Dermis microvascular lymphatic vessel endothelial cell (primary cell): ENCODE results near the gene AHCYL2. TPM values are rescaled to one million over a fixed set of nuclear protein-coding genes. Genes with fewer than 3 reads are reported as not detected.
"Not testable (repeated sequence)": the region's sequence is repeated elsewhere in the genome, so short reads cannot be mapped to it uniquely, and the experiment has no call there.

Source experiments
- DNase-seq, 2 donors: peaks; one replicate each; pipeline versions ENCODE4 v3.0.0 to v3.0.0-alpha.2; 2010; ENCODE audit warnings: low read depth in 2 of 2
- total RNA-seq: library from RNA; depleted of rRNA; stranded (reverse); fragments of >200 nt; gene quantifications from 2 replicates; pipeline ENCODE4 v1.2.1, GENCODE V29; 2014

AHCYL2 gene
- total RNA-seq, 1 donor from 2014 or later, result 4.0 TPM

DNA sequence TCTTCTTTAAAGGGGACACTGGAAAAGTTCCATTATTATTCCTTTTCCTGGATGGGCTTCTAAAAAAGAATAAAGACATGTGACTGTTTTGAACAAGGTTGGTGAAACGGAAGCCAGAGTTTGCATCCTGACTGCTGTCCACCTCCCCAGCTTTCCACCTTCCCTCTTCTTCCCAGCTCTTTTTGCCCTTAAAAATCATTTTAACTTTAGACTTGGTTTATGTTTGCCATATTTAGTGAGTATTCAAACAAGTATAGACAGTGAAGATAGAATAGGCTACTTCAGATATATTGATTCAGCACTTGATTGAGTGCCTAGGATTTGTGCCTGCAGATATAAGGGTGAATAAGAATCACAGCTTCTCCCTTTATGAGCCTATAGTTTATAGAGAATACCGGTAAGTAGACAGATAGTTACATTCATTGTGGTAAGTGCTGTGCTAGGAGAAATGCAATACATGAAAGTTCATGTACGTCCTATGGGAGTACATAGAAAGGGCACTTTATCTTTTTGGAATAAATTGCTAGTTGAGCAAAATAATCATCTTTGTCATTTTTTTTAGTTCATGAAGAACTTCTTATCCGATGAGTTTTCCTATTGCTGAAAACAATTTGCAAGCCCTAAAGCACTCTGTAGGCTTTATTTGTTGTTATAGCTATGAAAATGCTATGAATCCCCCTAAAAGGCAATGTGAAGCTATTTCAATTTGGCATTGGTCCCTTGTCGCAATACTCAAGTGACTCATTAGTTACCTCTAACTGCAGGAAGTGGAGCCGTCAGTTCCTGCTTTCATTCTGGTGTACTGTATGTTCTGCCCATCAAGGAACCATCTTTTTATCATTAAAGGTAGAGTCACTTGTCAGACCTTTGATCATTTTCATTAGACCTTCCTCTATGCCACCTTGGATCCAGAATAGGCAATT lies 152.2 kb downstream of the AHCYL2 start:
- peak; percentile 40 to 65 for DNase-seq

DNA sequence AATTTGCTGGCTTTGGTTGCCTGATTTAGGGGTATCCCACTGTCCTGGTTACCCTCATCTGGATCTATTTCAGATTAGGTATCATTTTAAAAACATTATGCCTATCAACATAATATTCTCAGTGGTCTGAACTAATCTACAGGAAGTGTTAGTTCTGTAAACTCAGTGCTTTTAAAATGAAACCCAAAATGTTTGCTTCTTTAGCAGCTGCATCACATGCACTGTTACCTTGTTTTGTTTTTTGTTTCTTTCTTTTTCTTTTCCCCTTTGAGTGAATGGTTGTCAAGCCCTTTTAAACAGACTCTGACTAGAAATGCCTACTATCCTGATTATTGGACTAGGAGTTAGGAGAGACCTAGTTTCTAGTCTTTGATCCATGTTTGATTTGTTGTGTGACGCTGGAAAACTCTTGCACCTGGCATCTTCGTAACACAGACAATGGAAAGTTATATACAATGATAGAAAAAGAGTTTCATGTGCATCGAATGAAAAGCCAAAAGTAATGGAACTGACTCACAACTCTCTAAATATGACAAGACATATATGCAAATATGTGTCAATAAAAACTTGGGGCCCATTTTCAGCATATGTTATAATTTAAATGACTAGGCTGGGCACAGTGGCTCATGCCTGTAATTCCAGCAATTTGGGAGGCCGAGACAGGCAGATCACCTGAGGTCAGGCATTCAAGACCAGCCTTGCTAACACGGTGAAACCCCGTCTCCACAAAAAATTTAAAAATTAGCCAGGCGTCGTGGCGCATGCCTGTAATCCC lies 157.1 kb downstream of the AHCYL2 start:
- no peak for DNase-seq

DNA sequence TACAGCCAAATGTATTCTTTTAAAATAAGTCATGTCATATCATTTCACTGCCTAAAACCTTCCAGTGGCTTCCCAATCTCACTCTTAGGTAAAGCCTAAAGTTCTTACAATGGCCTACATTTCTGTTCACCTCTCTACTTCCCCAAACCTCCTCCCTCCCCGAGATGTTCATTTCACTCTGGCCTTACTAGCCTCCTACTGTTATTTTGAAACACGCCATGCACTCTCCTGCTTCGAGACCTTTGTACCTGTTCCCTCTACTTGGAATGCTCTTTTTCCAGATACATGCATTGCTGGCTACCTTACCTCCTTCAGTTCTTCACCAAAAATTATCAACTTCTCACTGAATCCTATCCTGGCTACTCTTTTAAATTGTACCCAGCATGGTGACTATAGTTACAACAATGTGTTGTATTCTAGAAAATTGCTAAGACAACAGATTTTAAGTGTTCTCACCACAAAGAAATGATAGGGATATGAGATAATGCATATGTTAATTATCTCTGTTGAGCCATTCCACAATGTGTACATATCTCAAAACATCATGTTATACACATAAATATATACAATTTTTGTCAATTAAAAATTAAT lies 158.8 kb downstream of the AHCYL2 start:
- no peak for DNase-seq

DNA sequence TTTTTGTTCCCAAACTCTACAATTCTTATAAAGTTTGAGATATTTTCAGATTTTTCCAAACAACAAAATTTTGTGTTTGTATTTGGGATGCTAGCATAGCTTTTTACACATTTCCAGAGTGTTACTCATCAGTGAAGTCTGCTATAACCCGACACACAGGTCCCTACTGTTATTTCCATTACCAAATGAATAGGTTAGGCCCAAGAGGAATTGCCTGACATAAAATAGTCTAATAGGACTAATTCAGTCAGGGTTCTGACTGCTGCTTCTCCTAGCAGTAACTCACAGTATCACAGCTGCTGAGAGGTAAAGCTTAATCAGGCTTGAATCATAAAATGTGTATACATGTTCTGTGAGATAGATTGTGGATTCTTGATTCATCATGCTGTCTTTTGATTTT lies 160.3 kb downstream of the AHCYL2 start:
- no peak for DNase-seq

DNA sequence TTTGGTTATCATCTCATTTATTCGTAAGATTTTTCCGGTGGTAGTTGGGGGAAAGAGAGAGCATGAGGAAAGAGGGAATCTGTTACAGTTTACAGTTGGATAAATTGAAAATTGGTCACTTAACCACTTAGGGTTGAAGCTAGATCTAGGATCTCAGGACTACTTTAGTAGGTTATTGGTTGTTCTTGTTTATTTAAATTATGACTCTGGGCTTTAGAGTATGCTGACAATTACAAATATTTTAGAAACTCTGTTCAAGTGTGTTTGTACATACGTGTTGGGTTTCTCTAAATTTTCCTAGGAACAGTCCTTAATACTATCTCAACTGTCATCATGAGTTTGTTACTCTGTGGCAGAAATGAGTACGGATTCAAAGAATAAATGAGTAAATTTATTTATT lies 160.8 kb downstream of the AHCYL2 start:
- DNase-seq, result no peak

DNA sequence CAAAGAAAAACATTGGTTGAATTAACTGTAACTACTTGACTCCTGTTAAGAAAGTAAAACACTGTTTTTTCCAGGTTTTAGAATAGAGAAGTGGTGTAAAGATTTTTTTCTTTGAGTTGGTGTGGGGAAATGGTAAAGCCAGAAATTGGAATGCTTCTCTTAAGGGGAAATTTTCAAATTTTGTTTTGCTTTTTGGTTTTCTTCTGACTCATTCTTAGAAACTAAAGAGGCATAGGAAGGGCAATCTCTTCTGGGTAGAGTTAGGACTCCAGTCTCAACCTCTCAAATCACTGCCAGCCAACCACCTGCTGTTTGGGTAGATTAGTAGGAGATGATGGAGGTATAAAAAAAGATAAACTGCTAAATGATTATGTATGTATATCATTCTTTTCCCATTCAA lies 161.7 kb downstream of the AHCYL2 start:
- no peak for DNase-seq

DNA sequence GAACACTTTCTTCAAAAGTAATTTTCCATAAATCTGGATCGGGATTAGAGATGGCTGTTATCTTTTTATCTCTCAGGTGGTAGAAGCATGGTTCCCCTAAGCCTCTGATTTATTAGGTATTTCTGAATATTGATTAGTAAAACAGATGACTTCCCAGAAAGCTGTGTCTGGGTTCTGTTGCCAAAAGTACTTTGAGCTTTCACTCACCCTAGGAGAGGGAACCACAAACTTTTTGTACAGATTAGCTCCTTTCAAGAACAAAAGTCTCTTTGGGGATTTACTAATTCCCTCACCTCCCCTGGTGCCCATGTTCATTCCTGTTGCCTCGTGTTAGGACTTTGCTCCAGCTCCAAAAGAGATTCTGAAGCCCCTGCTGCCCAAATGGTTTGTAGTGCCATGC lies 162.7 kb downstream of the AHCYL2 start:
- no peak for DNase-seq

DNA sequence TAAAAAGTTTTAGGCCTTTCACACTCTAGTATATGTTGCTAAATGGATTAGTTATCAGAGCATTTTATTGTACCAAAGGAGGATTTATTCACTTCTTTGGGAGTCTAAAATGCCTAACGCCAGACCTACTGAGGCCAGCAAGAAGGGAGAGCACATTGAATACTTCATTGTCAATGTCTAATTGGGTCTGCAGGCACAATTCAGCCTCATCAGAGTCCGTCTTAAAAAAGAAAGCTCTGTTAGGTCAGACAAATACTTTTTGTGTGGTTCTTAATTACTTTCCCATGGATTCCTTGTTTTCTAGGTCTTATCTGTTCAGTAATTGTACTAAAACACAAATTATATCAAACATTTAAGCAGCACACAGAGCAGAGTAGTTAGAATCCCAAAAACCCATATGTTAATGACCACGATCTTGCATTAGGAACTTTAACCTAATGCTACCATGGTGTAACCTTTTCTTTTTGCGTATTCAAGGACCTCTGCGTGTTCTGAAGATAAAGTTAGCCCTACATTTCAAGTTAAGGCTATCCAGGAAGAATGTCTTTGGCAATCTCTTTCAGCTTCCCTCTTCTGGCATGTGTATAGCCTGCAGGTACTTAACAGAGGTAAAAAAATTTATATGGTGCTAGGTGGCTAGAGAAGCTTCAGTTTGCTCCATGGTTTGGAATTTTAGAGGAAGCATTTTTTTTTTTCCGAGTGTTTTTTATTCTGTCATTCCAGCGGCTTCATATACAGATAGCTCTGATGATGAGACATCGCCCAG lies 163.7 kb downstream of the AHCYL2 start:
- no peak for DNase-seq

DNA sequence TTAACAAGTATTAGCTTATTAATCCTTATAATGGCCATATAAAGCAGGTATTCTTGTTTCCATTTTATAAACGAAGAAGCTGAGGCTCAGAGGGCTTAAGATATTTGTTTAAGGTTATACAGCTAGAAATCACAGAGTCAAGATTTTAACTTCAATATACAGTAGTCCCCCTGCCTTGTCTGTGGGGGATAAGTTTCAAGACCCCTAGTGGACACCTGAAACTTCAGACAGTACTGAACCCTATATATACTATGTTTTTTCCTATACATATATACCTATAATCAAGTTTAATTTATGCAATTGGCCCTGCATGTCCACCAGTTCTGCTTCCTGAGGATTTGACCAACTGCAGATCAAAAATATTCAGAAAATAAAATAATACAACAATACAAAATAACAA lies 165.0 kb downstream of the AHCYL2 start:
- no peak for DNase-seq

DNA sequence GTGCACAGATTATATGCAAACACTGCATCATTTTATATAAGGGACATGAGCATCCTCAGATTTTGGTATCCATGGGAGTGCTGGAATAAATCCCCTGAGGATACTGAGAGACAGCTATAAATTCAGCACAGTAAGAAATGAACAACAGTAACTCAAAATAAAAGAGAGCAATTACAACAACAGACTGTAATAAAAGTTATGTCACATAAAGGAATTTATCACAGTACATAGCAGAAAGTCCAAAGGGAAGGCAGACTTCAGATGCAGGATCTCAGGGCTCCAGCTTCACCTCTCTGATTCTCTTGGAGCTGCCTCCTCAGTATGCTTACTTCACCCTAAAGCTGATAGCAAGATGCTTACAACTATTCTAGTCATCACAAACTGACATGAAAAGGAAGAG lies 165.5 kb downstream of the AHCYL2 start:
- DNase-seq, result no peak

DNA sequence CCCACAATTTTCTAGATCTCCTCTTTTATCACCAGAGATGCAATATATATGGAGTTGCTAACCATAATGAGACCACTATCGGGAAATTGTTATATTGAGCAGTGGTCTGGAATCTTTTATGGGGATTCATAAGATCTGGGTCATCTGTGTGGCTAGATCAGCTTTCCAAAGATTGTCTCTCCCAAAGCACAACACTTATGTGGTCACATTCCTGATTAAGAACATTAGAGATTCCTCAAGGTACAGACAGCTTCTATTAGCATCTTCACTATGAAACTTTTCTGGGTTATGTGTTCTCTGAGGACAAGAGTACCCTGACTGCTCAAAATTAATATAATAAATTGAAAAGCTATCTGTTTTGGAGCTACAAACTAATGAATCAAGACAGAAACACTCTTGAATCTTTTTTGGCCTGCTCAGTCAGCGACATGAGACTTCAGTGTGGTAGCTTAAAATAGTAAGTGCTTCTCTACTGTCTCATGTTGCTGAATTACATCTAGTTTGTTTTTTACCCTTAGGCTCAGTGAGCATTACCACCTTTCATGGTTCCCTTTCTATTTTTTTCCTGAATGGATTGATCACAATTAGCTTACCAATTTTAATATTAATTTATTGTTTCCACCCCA lies 166.8 kb downstream of the AHCYL2 start:
- DNase-seq, result no peak

DNA sequence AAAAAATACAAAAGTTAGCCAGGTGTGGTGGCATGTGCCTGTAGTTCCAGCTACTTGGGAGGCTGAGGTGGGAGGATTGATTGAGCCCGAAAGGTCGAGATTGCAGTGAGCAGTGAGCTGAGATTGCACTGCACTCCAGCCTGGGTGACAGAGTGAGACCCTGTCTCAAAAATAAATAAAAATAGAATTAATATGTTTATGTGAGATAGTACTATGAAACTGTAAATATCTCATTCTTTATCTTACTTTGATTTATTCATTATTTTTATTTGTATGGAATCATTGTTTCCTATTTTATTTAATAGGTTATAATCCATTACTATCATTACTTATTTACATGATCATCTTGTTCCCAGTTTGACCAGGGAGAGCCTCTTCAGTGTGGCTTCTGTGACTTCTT lies 168.4 kb downstream of the AHCYL2 start:
- DNase-seq, result no peak

DNA sequence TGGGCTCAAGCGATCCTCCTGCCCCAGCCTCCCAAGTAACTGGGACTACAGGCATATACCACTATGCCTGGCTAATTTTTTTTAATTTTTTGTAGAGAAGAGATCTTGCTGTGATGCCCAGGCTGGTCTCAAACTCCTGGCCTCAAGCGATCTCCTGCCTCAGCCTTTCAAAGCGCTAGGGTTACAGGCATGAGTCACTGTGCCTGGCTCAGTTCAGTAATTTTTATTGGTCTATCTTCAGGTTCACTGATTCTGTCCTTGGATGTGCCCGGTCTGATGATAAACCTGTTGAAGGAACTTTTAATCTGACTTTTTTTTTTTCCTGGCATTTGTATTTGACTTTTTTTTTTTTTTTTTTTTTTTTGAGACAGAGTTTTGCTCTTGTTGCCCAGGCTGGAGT lies 169.3 kb downstream of the AHCYL2 start:
- no peak for DNase-seq

DNA sequence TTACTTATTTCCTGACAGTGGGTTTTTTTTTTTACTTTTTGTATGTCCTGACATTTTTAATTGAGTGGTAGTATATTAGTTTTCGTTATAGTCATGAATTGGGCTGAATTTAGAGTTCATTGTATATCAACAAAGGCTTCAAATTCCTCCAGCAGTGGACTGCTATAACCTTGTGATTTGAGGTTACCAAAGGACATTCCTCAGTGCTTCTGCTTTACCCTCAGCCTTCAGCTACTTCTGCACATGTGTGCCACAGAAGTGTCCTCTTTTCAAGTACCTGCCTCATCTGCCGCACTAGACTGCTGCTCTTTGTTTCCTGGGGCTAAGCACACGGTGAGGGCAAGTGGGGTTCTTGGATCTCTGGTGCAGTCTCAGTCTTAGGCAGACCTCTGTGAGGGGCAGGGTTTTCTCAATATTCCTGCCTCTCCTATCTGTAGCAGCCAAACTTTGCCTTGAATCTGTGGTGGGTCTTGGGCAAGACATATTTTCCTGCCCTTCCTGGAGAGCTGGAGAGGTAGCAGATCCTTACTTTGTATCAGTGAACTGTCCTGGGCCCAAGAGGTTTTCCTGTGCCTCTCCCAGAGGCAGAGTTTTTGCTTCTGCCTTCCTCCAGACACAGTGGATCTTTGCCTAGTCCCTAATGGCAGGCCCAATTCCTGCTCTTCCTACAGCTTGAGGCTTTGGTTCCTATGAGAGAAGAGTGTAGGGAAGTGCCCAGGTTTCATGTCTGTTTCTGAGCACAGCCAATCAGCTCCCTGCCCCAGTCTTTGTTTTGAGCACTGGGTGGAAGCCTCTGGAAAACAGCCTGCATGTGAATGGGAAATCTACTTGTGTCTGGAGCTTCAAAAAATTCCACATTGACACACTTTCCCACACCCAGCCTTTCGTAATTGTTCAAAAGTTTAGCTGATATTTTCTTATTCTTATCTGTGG lies 170.4 kb downstream of the AHCYL2 start:
- no peak for DNase-seq

DNA sequence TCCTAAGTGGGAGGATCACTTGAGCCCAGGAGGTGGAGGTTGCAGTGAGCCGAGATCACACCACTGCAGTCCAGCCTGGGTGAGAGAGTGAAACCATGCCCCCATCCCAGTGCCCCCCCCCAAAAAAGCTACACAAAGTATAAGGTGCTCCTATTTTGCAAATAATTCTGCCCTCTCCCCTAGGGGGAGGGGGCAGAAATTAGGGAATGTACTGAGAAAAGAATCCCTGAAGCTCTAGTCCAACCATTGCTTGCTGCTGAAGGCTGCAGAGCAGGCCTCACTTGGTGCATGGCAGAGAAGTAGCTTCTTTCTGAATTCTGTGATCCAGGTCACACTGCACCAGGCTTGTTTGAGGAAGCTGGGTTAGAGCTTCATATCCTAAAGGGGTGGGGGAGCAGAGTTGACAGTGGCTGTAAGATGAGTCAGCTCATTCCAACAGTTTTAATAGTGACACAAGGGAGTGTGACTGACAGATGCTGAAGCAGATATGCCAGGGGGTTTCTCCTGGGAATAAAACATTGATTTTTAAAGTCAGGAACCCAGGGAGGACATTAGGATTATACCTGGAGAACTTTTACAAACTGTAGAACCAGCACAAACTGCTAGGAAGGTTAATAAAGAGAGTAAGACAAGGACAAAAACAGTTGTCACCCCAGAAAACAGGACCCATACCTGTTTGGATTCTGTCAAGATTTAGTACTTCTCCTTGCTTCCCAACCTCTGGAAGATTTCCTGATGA lies 176.6 kb downstream of the AHCYL2 start:
- peak; percentile 65 to 74 for DNase-seq

DNA sequence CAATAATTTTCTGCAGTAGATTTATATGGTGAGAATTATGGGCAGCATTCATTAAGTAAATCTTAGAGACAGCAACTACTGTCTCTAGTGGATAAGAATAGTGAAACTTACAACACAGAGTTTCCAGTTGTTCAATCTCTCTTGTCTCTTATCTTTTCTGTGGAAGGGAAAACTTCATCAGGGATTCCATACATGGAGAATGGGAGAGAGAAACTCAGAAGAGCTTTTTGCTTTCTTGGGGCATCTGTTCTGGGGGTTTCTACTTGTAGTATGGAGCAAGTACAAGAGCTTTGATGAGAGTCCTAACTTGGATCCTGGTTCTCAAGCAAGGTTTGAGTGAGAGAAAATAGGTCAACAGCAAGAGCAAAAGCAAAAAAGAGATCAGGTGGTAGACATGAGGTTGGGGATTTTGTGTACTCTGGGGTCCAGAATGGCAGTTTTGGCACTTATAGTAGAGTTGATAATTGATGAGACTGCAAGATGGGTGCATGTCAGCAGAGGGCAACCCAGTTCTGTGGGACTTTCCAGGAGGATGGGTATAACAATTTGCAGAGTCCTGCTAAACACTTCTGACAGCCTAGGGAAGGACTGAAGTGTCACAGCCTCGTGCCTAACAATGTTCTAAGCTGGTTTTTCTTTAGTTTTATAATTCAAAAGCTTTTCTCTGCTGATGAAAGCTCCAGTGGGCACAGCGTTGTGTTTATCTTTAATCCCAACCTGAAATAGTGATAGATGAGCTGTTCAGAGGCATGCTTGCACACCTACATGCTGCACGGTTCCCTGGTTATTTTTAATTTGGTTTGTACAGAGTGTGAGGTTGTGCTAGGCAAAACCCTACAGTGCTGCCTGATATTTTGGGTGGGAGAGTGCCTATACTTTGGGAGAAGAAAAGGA lies 177.4 kb downstream of the AHCYL2 start:
- DNase-seq, result peak in 1 of 2 donors; percentile 8

DNA sequence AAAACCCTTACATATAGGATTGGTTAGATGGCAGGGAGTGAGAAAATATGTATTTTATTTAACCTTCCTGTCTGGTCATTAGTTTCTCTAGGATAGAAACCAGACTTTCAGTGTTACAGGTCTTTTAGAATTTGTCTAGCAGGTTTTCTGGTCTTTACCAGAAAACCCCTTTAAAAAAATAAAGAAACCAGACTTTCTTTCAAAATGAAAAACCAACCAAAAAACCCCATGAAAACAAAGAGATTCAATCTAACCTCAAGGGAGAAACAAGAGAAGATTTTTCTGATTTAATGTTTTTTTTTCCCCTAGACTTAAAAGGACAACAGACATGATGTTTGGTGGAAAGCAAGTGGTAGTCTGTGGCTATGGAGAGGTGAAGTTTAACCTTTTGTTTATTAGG lies 180.7 kb downstream of the AHCYL2 start:
- DNase-seq, result no peak

DNA sequence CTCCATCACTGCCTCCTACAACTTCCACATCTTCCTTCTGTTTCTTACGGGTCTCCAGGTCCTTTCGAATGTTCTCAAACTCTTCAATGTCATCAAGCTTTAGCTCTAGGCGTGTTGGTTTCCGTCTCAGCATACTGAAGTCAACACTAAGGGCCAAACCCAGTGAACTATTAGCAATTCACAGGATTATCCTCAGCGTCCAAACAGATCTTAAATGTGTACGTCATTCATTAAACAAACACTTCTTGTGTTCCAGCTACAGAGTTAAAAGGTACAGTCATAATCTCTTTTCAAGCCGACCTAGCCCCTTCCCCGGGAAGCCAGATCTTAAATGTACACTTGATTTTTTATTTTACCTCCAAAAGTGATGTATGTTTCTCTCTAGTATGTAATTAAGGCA lies 185.4 kb downstream of the AHCYL2 start:
- DNase-seq, result not testable (repeated sequence)
